HCT116 (cell line): Measurements from ENCODE around the gene TCF20. TPM values are rescaled to one million over a fixed set of nuclear protein-coding genes. Genes with fewer than 3 reads are reported as not detected.
A peak's percentile ranks its signal among the peaks of the same experiment; 100 is the strongest.

Experiments
- ATAC-seq: fragments of 200-7000 bp; cut with Tn5 transposase; 2 replicates; pipeline ENCODE4 v1.9.1; 2020; ENCODE audit warnings: mild to moderate bottlenecking, moderate library complexity
- BruUV-seq: library from RNA; stranded (reverse); fragments of 400-500 nt; replicated peaks from 2 replicates; lab custom pipeline; 2021; lab: Mats Ljungman, UMichigan
- CTCF ChIA-PET: fragments of 300-600 bp; sonication (Branson Sonifier 250); formaldehyde crosslinking; loops from one replicate; lab custom pipeline; 2021; ENCODE audit warnings: antibody characterized with exemption; lab: Charles Lee
- POLR2A ChIA-PET: fragments of 300-600, 350-600 bp; sonication (Branson Sonifier 250); formaldehyde crosslinking; loops from one replicate; lab custom pipeline; 2021; ENCODE audit warnings: antibody characterized with exemption; lab: Charles Lee
- RAD21 ChIA-PET, 2 experiments: fragments of 300-600 bp; sonication (Branson Sonifier 250); formaldehyde crosslinking; loops; one replicate each; lab custom pipeline; 2023; ENCODE audit warnings: low total read pairs in 2 of 2; ENCODE audit not compliant: uncharacterized antibody in 2 of 2, unreplicated experiment in 2 of 2, low non-redundant PET in 1 of 2; lab: Charles Lee
- DNase-seq: peaks from one replicate; pipeline ENCODE4 v3.0.0-alpha.2; 2010; ENCODE audit warnings: low read depth, low spot score
- H2AFZ ChIP-seq: fragments of 200-600 bp; shearing (Covaris generic), sonication (generic); 2 replicates; pipeline ENCODE4 v1.6.1; 2017; ENCODE audit warnings: low read depth, mixed run types, mixed read lengths, antibody characterized with exemption, low read length; ENCODE audit not compliant: poor library complexity, severe bottlenecking
- H3K27ac ChIP-seq: 2 replicates; pipeline ENCODE4 v1.5.1; 2012; ENCODE audit warnings: low read depth, low read length
- H3K27me3 ChIP-seq: fragments of 200-600 bp; sonication (generic); 2 replicates; pipeline ENCODE4 v1.6.1; 2016; ENCODE audit warnings: mixed run types, low read length, mixed read lengths; ENCODE audit not compliant: insufficient read depth
- H3K36me3 ChIP-seq, 2 experiments: fragments of 200-500 bp in 1 of 2; fragments of 200-600 bp in 1 of 2; sonication (Bioruptor generic) in 1 of 2; sonication (generic) in 1 of 2; 2 replicates each; pipeline versions ENCODE4 v1.5.1 to v1.6.1; 2014 to 2016; ENCODE audit warnings: low read length in 2 of 2, inconsistent platforms in 1 of 2, mixed read lengths in 1 of 2, mixed run types in 1 of 2; ENCODE audit not compliant: insufficient read depth in 2 of 2, control insufficient read depth in 1 of 2
- H3K4me1 ChIP-seq, 2 experiments: fragments of 200-600 bp in 1 of 2; sonication (generic) in 1 of 2; 2 replicates each; pipeline versions ENCODE4 v1.5.1 to v1.6.1; 2012 to 2017; ENCODE audit warnings: low read length in 2 of 2, inconsistent platforms in 1 of 2, mild to moderate bottlenecking in 1 of 2, mixed read lengths in 1 of 2, mixed run types in 1 of 2, moderate library complexity in 1 of 2; ENCODE audit not compliant: insufficient read depth in 2 of 2, control insufficient read depth in 1 of 2
- H3K4me2 ChIP-seq: fragments of 200-600 bp; sonication (generic); 2 replicates; pipeline ENCODE4 v1.6.1; 2017; ENCODE audit warnings: mixed run types, low read length, mixed read lengths
- H3K4me3 ChIP-seq, 2 experiments: fragments of 200-600 bp in 1 of 2; sonication (generic) in 1 of 2; replicated peaks in 1 of 2; 2 replicates each; pipeline ENCODE4 v1.5.1; 2011 to 2016; ENCODE audit warnings: low read length in 2 of 2, control low read depth in 1 of 2, low read depth in 1 of 2, mild to moderate bottlenecking in 1 of 2, mixed read lengths in 1 of 2, mixed run types in 1 of 2
- H3K79me2 ChIP-seq: fragments of 200-600 bp; sonication (generic); 2 replicates; pipeline ENCODE4 v1.6.1; 2017; ENCODE audit warnings: mild to moderate bottlenecking, mixed run types, low read length, moderate library complexity, mixed read lengths; ENCODE audit not compliant: insufficient read depth
- H3K9ac ChIP-seq: fragments of 200-600 bp; sonication (generic); 2 replicates; pipeline ENCODE4 v1.6.1; 2016; ENCODE audit warnings: low read length, mixed read lengths
- H3K9me2 ChIP-seq: fragments of 200-600 bp; sonication (generic), shearing (Covaris generic); 2 replicates; pipeline ENCODE4 v1.6.1; 2017; ENCODE audit warnings: mixed run types, mild to moderate bottlenecking, moderate library complexity; ENCODE audit not compliant: insufficient read depth
- H3K9me3 ChIP-seq, 2 experiments: fragments of 200-500 bp in 1 of 2; fragments of 200-600 bp in 1 of 2; sonication (Bioruptor generic) in 1 of 2; sonication (generic) in 1 of 2; 2 replicates each; pipeline ENCODE4 v1.6.1; 2014 to 2017; ENCODE audit warnings: low read length in 2 of 2, mixed read lengths in 2 of 2, inconsistent platforms in 1 of 2, low read depth in 1 of 2, mild to moderate bottlenecking in 1 of 2, mixed run types in 1 of 2, moderate library complexity in 1 of 2; ENCODE audit not compliant: control insufficient read depth in 1 of 2, insufficient read depth in 1 of 2
- H4K20me1 ChIP-seq: fragments of 200-600 bp; sonication (generic), shearing (Covaris generic); 2 replicates; pipeline ENCODE4 v1.6.1; 2017; ENCODE audit warnings: mixed run types, mild to moderate bottlenecking, moderate library complexity; ENCODE audit not compliant: insufficient read depth
- CBX3 ChIP-seq: IDR thresholded peaks from 2 replicates; pipeline ENCODE4 v1.6.1; 2012; ENCODE audit warnings: low read depth
- CEBPB ChIP-seq: IDR thresholded peaks from 2 replicates; pipeline ENCODE4 v1.6.1; 2012; ENCODE audit warnings: low read depth
- EZH2phosphoT487 ChIP-seq: fragments of 200-600 bp; IDR thresholded peaks from 2 replicates; pipeline ENCODE4 v1.6.1; 2018; ENCODE audit warnings: antibody characterized with exemption, borderline replicate concordance
- JUND ChIP-seq: IDR thresholded peaks from 2 replicates; pipeline ENCODE4 v1.6.1; 2012
- RAD21 ChIP-seq: IDR thresholded peaks from 2 replicates; pipeline ENCODE4 v1.6.1; 2012; ENCODE audit warnings: low read depth, mild to moderate bottlenecking
- SRF ChIP-seq: IDR thresholded peaks from 2 replicates; pipeline ENCODE4 v1.6.1; 2012; ENCODE audit warnings: low read depth
- ZNF274 ChIP-seq: fragments of 200-500 bp; sonication (Bioruptor generic); IDR thresholded peaks from 2 replicates; pipeline ENCODE4 v1.6.1; 2014; ENCODE audit warnings: mild to moderate bottlenecking, low read depth, low read length, inconsistent platforms
- intact Hi-C: fragments of 100-400 bp; cut with micrococcal nuclease; formaldehyde crosslinking; loops from 2 replicates; pipeline ENCODE4 v1.10.0; 2022
- total RNA-seq: library from RNA; stranded (reverse); gene quantifications from one replicate; pipeline ENCODE4 v1.2.1, GENCODE V29; 2021; ENCODE audit not compliant: unreplicated experiment
- TF ChIP-seq, protein P1 (sequence below), 3 experiments: fragments of 200-600 bp in 1 of 3; sonication (generic) in 1 of 3; IDR thresholded peaks in 2 of 3; conservative IDR thresholded peaks in 1 of 3; 2 replicates each; pipeline ENCODE4 v1.5.1; 2012 to 2017; ENCODE audit warnings: low read depth in 2 of 3, low read length in 2 of 3, antibody characterized with exemption in 1 of 3, borderline replicate concordance in 1 of 3, control low read depth in 1 of 3, mild to moderate bottlenecking in 1 of 3, mixed read lengths in 1 of 3, mixed run types in 1 of 3, moderate library complexity in 1 of 3; ENCODE audit not compliant: insufficient read depth in 1 of 3

Gene TCF20
- total RNA-seq, 1 experiment from 2014 or later, result 66.7 TPM

DNA sequence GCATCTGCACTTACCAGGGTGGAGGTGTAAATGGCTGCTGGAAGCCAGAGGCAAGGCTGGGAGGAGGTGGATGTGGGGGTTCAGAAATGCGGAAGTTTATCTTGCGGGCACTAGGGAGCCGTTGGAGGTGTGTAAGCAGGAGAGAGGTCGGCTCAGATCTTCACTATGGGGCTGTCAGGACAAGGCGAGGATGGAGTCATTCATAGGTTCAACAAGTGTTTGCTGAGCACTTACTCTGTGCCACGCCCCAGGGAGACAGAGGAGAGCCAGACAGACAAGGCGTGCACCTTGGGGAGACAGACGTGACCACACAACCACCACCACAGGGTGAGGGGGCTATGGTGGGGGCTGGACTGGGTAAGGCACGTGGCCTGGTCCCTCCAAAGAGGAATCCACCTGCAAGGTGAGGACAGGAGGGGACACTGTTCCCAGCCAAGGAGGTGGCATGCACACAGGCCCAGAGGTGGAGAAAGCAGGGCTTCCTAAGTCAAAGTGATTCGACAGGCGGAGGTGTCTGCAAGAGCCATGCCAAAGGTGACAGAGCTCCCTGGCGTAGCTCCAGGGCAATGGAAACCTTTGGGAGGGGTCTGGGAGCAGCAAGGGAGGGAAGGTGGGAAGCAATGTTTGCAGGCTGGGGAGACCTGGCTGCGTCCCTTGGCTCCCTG, 30.8 kb upstream of the TCF20 start:
- intact Hi-C loops, result no loop called here
- Histone ChIP-seq H4K20me1 (no peaks in the 10 kb centered on the region), H3K79me2 (no peaks in the 10 kb centered on the region), H3K4me3 (no peak overlapping the region), H2AFZ (no peak overlapping the region), H3K27ac (no peak overlapping the region; the same call in 1 of the 2 replicates), H3K4me2 (peak overlapping the region; percentile 39), H3K36me3 (no peaks in the 10 kb centered on the region), H3K27me3 (no peaks in the 10 kb centered on the region), H3K9me2 (no peaks in the 10 kb centered on the region), H3K9me3 (no peaks in the 10 kb centered on the region), H3K9ac (no peak overlapping the region), H3K4me1 (peaks cover 14 to 31% of the 10 kb centered on the region in 2 experiments)
- ATAC-seq, result peak; percentile 10; the same call in 1 of the 2 replicates
- BruUV-seq, result no TSS peak
- RAD21 ChIA-PET, result no interaction called here
- POLR2A ChIA-PET, result no interaction called here
- CTCF ChIA-PET, result no interaction called here
- no peak for TF ChIP-seq SRF
- TF ChIP-seq CEBPB, result no peak
- no peak for TF ChIP-seq ZNF274
- no peak for TF ChIP-seq EZH2phosphoT487
- TF ChIP-seq CBX3, result no peak
- no peak for TF ChIP-seq RAD21
- no peak for TF ChIP-seq JUND
- TF ChIP-seq, protein P1, sequence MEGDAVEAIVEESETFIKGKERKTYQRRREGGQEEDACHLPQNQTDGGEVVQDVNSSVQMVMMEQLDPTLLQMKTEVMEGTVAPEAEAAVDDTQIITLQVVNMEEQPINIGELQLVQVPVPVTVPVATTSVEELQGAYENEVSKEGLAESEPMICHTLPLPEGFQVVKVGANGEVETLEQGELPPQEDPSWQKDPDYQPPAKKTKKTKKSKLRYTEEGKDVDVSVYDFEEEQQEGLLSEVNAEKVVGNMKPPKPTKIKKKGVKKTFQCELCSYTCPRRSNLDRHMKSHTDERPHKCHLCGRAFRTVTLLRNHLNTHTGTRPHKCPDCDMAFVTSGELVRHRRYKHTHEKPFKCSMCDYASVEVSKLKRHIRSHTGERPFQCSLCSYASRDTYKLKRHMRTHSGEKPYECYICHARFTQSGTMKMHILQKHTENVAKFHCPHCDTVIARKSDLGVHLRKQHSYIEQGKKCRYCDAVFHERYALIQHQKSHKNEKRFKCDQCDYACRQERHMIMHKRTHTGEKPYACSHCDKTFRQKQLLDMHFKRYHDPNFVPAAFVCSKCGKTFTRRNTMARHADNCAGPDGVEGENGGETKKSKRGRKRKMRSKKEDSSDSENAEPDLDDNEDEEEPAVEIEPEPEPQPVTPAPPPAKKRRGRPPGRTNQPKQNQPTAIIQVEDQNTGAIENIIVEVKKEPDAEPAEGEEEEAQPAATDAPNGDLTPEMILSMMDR (IDR thresholded peaks at IDR 0.05 in 2 of 3, conservative IDR thresholded peaks at IDR 0.05 in 1 of 3; ENCODE audit: borderline replicate concordance in 1 of 3, insufficient read depth in 1 of 3, low read depth in 2 of 3, low read length in 2 of 3), result no peak
- no peak for DNase-seq
